Stimulated activated CD4-positive, alpha-beta T cell treated with anti-CD3 and anti-CD28 coated beads, Interleukin-1b, Interleukin-23, amount 100 ng/mL, for 1 hour (primary cell): ENCODE results near the gene EXOC2.

Experiments
- DNase-seq, 2 donors: peaks; one replicate each; pipeline ENCODE4 v3.0.0-alpha.2; 2020; ENCODE audit warnings: low read depth in 2 of 2

EXOC2 gene

GRCh38 chr6:444653-445275 lies 248.2 kb downstream of the EXOC2 start:
- no peak for DNase-seq

- no peak for DNase-seq
Observed at GRCh38 chr6:443621-444159, 249.2 kb downstream of the EXOC2 start.

GRCh38 chr6:441126-441920 lies 251.6 kb downstream of the EXOC2 start:
- no peak for DNase-seq

GRCh38 chr6:439641-440167 lies 253.2 kb downstream of the EXOC2 start:
- DNase-seq, result no peak

GRCh38 chr6:438634-439170 lies 254.2 kb downstream of the EXOC2 start:
- DNase-seq, result no peak

- no peak for DNase-seq
Observed at GRCh38 chr6:437037-437392, 255.9 kb downstream of the EXOC2 start.

GRCh38 chr6:436308-437036 lies 256.5 kb downstream of the EXOC2 start:
- DNase-seq, result no peak

- DNase-seq, result no peak
Observed at GRCh38 chr6:435441-436307, 257.3 kb downstream of the EXOC2 start.
